Kidney capillary endothelial cell (primary cell): Measurements from ENCODE around the gene CIAO3.
"Not testable (repeated sequence)": the region's sequence is repeated elsewhere in the genome, so short reads cannot be mapped to it uniquely, and the experiment has no call there.

Source experiments
- DNase-seq: peaks from one replicate; pipeline ENCODE4 v3.0.0-alpha.2; 2018; ENCODE audit warnings: low spot score

The CIAO3 gene

GRCh38 chr16:740764-741505, at the start of gene CIAO3:
Gene CIAO3, minus strand, starts transcription at chr16:740997. Its CDS starts 12 bp downstream, at chr16:740985.
- peak; percentile 76 for DNase-seq

- DNase-seq: no peak
Observed at GRCh38 chr16:790086-790485, 49.3 kb upstream of the CIAO3 start.

DNA sequence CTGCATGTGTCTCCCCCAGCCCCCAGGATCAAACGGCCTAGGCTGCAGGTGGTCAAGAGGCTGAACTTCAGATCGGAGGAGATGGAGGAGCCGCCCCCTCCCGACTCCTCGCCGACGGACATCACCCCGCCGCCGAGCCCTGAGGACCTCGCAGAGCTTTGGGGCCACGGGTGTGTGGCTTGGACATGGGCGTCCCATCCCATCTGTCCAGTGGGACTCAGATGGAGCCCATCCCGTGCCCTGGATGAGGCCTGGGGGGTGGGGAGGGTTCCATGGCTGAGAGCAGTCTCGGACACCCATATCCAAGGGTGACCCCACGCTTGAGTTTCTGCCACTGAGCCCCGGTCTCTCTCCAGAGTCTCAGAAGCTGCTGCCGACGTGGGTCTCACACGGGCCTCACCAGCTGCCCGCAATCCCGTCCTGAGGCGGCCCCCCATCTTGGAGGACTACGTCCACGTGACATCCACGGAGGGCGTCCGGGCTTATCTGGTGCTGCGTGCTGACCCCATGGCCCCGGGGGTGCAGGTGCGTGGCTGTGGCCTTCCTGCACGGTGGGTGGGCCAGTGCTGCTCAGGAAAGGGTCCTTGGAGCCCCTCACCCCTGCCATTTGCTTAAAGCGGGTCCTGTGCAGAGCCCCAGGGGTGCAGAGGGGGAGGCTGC, 48.5 kb upstream of the CIAO3 start:
- DNase-seq: no peak

GRCh38 chr16:788399-789126, 47.8 kb upstream of the CIAO3 start, which contains the start of gene CHTF18:
Gene CHTF18, plus strand, starts transcription at chr16:788620. Its CDS starts 65 bp downstream, at chr16:788685.
- DNase-seq: peak; percentile 87

DNA sequence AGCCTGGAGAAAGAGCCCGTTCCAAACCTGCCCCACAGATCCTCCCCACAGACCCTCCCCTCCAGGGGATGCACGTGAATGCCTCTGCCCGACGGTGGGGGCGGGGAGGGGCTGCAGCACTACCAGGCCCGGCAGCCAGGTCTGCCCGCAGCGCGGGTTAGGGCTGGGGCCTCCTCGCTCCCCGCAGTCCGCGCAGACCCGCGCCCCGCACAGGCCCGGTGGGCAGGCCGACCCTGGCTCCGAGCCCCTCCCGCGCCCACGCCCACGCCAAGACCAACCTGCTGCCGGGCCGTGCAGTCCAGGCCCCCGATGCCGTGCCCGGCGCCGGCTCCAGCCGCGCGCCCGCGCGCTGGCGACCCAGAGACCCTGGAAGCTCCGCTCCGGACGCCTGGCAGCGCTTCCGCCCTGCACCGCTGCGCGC, 47.2 kb upstream of the CIAO3 start, which contains the start of gene RPUSD1:
RPUSD1 (minus strand) TSS at position 404 of the 421 bp plus-strand sequence. CDS start 644 bp downstream, outside the sequence.
- peak; percentile 23 for DNase-seq

DNA sequence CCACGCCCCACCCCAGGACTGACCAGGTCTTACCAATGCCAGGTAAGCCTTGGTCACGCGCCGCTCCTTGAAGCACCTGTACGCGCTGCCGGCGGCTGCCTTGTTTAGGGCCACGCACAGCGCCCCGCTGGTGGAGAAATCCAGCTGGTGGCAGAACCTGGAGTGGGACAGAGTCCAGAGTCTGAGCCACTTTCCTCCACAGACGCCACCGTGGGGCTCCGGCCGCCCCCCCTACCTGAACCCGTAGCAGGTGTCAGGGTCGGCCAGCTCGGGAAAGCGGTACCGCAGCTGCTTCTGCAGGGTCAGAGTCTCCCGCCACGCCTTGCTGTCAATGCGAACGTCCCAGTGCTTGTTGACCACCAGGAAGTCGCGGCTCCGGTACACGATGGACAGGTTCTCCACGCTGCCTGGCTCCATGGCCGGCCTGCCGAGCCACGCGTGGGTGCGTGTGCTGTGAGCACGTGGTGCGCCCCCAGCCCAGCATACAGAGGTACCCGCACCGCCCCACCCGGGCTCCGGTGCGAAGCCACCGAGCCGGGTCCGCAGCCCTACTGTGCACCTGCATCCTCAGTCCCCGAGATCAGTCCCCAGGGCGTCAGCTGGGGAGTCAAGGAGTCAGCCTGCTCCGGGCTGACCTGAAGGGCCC, 46.6 kb upstream of the CIAO3 start:
- DNase-seq: no peak

DNA sequence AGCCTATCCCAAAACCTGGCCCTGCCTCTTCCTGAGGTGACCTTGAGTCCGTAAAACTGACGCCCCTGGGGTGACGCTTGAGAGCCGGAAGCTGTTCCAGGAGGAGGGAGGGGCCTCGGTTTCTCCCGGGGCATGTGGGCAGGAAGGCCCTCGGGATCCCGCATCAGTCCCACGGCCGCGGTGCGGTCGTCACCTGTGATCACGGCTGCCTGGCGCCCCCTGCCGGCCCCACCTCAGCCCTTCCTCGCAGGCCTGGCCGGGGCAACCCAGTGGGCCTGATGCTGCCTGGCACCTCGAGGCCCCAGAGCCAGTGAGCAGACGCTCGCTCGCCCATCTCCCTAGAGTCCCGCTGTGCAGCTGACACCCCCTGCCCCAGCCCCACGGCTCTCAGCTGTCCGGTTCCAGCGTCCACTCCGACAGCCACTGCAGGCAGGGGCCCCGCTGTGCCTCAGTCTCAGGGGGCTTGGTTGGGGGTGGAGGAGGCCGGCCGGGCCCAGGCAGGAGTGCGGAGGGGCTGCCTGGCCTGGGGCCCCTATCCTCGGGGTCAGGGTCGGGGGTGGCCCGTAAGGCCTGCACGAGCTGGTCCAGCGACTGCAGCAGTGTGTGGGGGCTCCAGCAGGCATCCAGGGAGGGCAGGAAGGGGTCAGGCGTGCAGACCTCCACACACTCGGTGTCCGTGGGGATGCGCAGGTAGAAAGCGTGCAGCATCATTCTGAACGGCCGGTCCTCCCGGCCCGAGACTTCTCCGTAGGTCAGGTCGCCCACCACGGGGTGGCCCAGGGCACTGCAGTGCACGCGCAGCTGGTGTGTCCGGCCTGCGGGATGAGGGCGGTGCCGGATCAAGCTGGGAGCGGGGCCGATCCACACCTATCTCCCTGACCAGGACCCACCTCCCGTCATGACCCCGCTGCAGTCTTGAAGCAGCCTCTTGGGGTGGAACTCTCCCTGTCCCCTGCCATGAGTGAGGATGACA, 45.1 kb upstream of the CIAO3 start:
- DNase-seq: peak; percentile 42

GRCh38 chr16:784431-784830, 43.6 kb upstream of the CIAO3 start:
- no peak for DNase-seq

GRCh38 chr16:783404-784161, 42.8 kb upstream of the CIAO3 start:
- DNase-seq: no peak

DNA sequence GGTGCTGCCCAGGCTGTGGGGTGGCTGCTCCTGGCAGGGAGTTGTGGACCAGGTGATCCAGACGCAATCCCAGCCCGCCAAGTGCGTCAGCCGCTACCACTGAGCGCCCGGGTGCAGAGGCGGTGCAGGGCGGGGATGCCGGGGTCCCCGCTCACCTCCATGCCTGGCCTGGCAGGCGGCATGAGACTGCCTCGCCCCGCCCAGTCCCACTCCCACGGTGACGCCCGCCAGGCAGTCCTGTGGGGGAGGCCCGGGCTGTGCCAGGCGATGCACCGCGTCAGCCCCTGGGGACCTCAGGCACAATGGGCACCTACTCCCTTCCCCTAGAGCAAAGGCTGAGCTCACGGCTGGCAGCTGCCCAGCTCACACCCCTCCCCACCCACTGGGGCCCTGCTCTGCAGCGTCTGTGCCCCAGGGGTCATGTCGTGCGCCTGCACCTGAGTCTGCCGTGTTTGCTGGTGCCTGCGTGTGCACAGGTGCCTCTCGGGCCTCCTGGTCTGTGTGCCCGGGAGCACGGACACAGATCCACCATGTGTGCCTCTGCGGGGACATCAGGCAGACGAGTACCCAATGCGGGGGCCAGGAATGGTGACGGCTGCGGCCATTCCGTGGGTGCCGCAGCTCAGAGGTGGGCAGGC, 42.1 kb upstream of the CIAO3 start:
- DNase-seq: no peak

- no peak for DNase-seq
Observed at GRCh38 chr16:782258-782657, 41.5 kb upstream of the CIAO3 start.

DNA sequence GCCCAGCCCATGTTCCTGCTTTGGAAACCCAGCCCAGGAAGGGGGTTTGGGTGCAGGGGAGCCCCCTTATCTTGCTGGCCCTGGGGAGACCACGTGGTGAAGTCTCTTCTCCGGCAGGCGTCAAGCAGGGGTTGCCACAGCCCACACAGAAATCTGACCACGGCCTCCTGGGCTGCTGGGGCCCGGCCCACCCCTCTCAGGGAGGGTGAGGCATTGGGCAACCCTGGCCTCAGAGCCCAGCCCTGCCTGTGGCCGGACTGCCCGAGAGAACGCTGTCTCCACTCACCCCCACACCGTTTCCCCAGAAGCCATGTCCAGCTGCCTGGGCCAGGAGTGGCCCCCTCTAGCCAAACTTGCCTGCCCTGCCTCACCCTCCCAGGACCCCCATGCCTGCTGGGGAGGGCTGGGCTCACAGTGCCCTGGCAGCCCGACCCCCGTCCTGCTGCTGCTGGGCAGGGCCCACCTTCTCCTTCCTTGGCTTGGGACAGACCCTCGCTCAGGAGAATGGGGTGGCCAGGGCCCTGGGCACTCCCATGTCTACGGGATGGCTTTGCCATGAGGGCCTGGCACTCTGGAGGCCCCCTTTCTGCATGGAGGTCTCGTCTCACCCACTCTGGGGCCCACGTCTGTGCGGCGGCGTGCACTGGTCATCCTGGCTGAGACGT, 40.7 kb upstream of the CIAO3 start:
- DNase-seq: no peak

- no peak for DNase-seq
Observed at GRCh38 chr16:780296-780695, 39.5 kb upstream of the CIAO3 start.

DNA sequence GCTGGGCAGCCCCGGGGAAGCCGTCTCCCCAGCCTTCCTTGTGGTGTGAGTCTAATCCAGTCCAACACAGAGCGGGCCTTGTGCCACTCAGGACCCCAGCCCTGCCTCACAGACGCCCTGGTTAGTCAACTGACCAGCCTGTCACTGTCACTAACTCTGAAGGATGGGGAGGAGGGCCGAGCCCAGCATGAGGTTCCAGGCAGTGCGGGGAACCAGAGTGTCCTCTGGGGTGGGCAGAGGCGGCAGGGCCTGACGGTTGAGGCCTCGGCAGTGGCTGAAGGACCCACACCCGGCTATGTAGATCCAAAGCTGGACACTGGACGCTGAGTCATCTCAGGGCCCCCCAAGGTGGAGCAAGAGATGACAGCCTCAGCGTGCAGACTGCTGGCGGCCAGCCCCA, 38.8 kb upstream of the CIAO3 start:
- DNase-seq: no peak

GRCh38 chr16:778909-779527, 38.2 kb upstream of the CIAO3 start:
- DNase-seq: no peak

GRCh38 chr16:778447-778846, 37.6 kb upstream of the CIAO3 start:
- DNase-seq: no peak

GRCh38 chr16:777826-778225, 37.0 kb upstream of the CIAO3 start:
- DNase-seq: no peak

GRCh38 chr16:776824-777223, 36.0 kb upstream of the CIAO3 start:
- DNase-seq: no peak

DNA sequence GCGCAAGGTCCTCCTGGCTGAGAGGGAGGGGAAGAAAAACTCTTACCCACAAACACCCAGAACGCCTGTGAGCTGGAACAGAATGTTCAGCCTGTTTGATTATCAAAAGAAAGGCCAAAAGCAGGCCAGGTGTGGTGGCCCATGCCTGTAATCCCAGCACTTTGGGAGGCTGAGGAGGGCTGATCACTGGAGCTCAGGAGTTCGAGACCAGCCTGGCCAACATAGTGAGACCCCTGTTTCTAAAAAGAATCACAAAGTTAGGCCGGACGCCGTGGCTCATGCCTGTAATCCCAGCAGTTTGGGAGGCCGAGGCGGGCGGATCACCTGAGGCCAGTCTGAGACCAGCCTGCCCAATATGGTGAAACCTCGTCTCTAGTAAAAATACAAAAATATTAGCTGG, 35.5 kb upstream of the CIAO3 start:
- DNase-seq: not testable (repeated sequence)
